Astrocyte (in vitro differentiated cells and primary cell): Measurements from ENCODE around the gene TMEM127.

ENCODE experiments used
- EZH2 ChIP-seq: IDR thresholded peaks from 2 replicates; pipeline ENCODE4 v1.6.1; 2012; ENCODE audit warnings: mild to moderate bottlenecking, low read length, inconsistent platforms; ENCODE audit not compliant: insufficient read depth
- TF ChIP-seq, protein P1 (sequence below): IDR thresholded peaks from 2 replicates; pipeline ENCODE4 v1.5.1; 2011; ENCODE audit warnings: low read depth, mild to moderate bottlenecking, inconsistent platforms, low read length, moderate library complexity; ENCODE audit not compliant: insufficient read depth

DNA sequence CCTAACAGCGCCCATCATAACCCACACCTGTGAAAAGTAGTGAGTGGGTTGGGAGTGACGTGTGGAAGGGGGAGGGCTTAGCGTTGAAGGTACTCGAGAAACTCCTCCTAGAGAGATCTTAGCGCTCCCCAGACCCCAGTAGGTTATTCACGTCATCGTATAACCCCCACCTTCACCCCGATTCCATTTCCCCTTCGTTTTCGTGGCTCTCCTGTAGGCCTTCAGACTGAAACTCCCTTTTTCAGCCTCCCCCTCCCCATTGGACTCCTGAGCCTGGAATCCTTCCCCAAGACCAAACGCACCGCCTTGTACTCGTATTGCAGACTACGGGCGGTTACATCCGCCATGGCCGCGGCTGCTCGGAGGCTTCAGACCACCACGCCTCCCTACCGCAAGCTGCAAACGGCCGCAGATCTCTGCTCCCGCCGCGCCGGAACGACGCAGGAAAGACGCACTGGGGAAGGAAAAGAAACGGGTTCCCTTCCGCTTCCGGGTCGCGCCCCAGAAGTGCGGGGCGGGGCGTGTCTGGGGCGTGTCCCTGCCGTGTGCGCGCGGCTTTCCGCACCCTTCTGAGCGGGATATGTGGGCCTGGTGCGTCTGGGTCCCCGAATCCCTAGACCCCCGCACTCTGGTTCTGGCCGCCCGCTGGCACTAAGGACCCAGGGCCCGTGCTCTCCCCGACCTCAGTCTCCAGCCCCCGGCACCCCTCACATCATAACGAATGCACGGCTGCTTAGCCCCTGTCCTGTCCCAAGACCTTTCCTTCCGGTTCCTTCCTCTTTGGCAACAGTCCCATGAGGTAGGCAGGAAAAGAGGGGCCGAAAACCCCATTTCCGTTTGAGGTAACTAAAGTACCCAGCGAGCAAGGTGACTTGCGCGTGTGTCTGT lies 39.5 kb upstream of the TMEM127 start, which contains the start of gene SNRNP200:
- TF ChIP-seq, protein P1, sequence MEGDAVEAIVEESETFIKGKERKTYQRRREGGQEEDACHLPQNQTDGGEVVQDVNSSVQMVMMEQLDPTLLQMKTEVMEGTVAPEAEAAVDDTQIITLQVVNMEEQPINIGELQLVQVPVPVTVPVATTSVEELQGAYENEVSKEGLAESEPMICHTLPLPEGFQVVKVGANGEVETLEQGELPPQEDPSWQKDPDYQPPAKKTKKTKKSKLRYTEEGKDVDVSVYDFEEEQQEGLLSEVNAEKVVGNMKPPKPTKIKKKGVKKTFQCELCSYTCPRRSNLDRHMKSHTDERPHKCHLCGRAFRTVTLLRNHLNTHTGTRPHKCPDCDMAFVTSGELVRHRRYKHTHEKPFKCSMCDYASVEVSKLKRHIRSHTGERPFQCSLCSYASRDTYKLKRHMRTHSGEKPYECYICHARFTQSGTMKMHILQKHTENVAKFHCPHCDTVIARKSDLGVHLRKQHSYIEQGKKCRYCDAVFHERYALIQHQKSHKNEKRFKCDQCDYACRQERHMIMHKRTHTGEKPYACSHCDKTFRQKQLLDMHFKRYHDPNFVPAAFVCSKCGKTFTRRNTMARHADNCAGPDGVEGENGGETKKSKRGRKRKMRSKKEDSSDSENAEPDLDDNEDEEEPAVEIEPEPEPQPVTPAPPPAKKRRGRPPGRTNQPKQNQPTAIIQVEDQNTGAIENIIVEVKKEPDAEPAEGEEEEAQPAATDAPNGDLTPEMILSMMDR: no peak
- no peak for TF ChIP-seq EZH2
